Activated B cell treated with CpG ODN at 0.5 μM for 24 hours (primary cell): ENCODE data around the gene FBXW7. TPM values are rescaled to one million over a fixed set of nuclear protein-coding genes. Genes with fewer than 3 reads are reported as not detected.

Source experiments
- ATAC-seq: fragments of 200-7000 bp; cut with Tn5 transposase; one replicate; pipeline ENCODE4 v1.10.0; 2021; ENCODE audit warnings: low read depth, mild to moderate bottlenecking, moderate library complexity
- CTCF ChIA-PET: fragments of 350-600 bp; sonication (Branson Sonifier 250); formaldehyde crosslinking; loops from one replicate; lab custom pipeline; 2021; ENCODE audit warnings: antibody characterized with exemption; lab: Charles Lee
- POLR2A ChIA-PET: fragments of 350-600 bp; sonication (Branson Sonifier 250); formaldehyde crosslinking; loops from one replicate; lab custom pipeline; 2021; ENCODE audit warnings: antibody characterized with exemption; lab: Charles Lee
- DNase-seq: peaks from one replicate; pipeline ENCODE4 v3.0.0; 2022
- H3K27ac Mint-ChIP-seq: one replicate; pipeline ENCODE4 v1.8.0; 2020; ENCODE audit warnings: mixed read lengths
- H3K27me3 Mint-ChIP-seq: one replicate; pipeline ENCODE4 v1.8.0; 2021; ENCODE audit warnings: mixed read lengths
- H3K36me3 Mint-ChIP-seq: one replicate; pipeline ENCODE4 v1.8.0; 2021; ENCODE audit warnings: low read depth, mixed read lengths
- H3K4me1 Mint-ChIP-seq: one replicate; pipeline ENCODE4 v1.8.0; 2021; ENCODE audit warnings: mixed read lengths
- H3K4me3 Mint-ChIP-seq: one replicate; pipeline ENCODE4 v1.8.0; 2020; ENCODE audit warnings: mild to moderate bottlenecking, mixed read lengths
- H3K9me3 Mint-ChIP-seq: one replicate; pipeline ENCODE4 v1.8.0; 2020; ENCODE audit warnings: mixed read lengths
- CTCF ChIP-seq: fragments of 200-600 bp; IDR thresholded peaks from one replicate; pipeline ENCODE4 v1.8.0; 2022; ENCODE audit warnings: antibody characterized with exemption, mild to moderate bottlenecking
- intact Hi-C: fragments of 100-400 bp; cut with micrococcal nuclease; formaldehyde crosslinking; loops from one replicate; pipeline ENCODE4 v1.15.1; 2024
- total RNA-seq: library from RNA; stranded (reverse); gene quantifications from 2 replicates; pipeline ENCODE4 v1.2.3, GENCODE V29; 2022

The FBXW7 gene
- total RNA-seq, 1 donor from 2014 or later: 96.5 TPM

- Mint-ChIP-seq H3K4me3 (no peak overlapping the region), H3K4me1 (no peaks in the 10 kb centered on the region), H3K27ac (no peak overlapping the region), H3K27me3 (no peaks in the 10 kb centered on the region), H3K9me3 (no peaks in the 10 kb centered on the region), H3K36me3 (peaks cover 64% of the 10 kb centered on the region)
- ATAC-seq (no peak), DNase-seq (no peak)
- ChIA-PET POLR2A (no interaction called here), CTCF (no interaction called here)
- intact Hi-C loops: no loop called here
- no peak for TF ChIP-seq CTCF
These were observed 212.7 kb downstream of the FBXW7 start for GRCh38 chr4:152323221-152323620.

- no peak for TF ChIP-seq CTCF
- H3K27me3 Mint-ChIP-seq: no peaks in the 10 kb centered on the region
- DNase-seq (no peak), ATAC-seq (no peak)
- H3K4me3 Mint-ChIP-seq: no peak overlapping the region
- H3K27ac Mint-ChIP-seq: no peak overlapping the region
- no peaks in the 10 kb centered on the region for H3K9me3 Mint-ChIP-seq
- H3K4me1 Mint-ChIP-seq: no peaks in the 10 kb centered on the region
- ChIA-PET CTCF (no interaction called here), POLR2A (interaction anchor here (0.6 kb wide), 1 partner anchor 16 kb away, joined by 4 read pairs; no protein-coding TSS in a partner anchor)
- H3K36me3 Mint-ChIP-seq: peaks cover 60% of the 10 kb centered on the region
- intact Hi-C loops: no loop called here
These were observed 213.2 kb downstream of the FBXW7 start for GRCh38 chr4:152322656-152323055.

- Mint-ChIP-seq H3K27me3 (no peaks in the 10 kb centered on the region), H3K27ac (no peak overlapping the region), H3K9me3 (no peaks in the 10 kb centered on the region), H3K4me1 (no peaks in the 10 kb centered on the region), H3K4me3 (no peak overlapping the region), H3K36me3 (peaks cover 53% of the 10 kb centered on the region)
- POLR2A ChIA-PET: interaction anchor here (0.6 kb wide), 1 partner anchor 16 kb away, joined by 4 read pairs; no protein-coding TSS in a partner anchor
- no peak for TF ChIP-seq CTCF
- CTCF ChIA-PET: no interaction called here
- ATAC-seq (no peak), DNase-seq (no peak)
- intact Hi-C loops: no loop called here
These were observed 214.0 kb downstream of the FBXW7 start for GRCh38 chr4:152321923-152322322.

- H3K27ac Mint-ChIP-seq: no peak overlapping the region
- H3K27me3 Mint-ChIP-seq: no peaks in the 10 kb centered on the region
- no peak for TF ChIP-seq CTCF
- ChIA-PET CTCF (no interaction called here), POLR2A (no interaction called here)
- ATAC-seq (no peak), DNase-seq (no peak)
- no peak overlapping the region for H3K4me3 Mint-ChIP-seq
- intact Hi-C loops: no loop called here
- H3K4me1 Mint-ChIP-seq: no peaks in the 10 kb centered on the region
- no peaks in the 10 kb centered on the region for H3K9me3 Mint-ChIP-seq
- peaks cover 53% of the 10 kb centered on the region for H3K36me3 Mint-ChIP-seq
These were observed 214.5 kb downstream of the FBXW7 start for GRCh38 chr4:152321398-152321797.

GRCh38 chr4:152316969-152317368 is 218.9 kb downstream of the FBXW7 start:
- POLR2A ChIA-PET: interaction anchor here (0.8 kb wide), 1 partner anchor 78 kb away, joined by 7 read pairs; no protein-coding TSS in a partner anchor
- no peak for TF ChIP-seq CTCF
- CTCF ChIA-PET: no interaction called here
- Mint-ChIP-seq H3K9me3 (no peaks in the 10 kb centered on the region), H3K4me3 (no peak overlapping the region), H3K36me3 (peaks cover 14% of the 10 kb centered on the region), H3K27ac (no peak overlapping the region), H3K4me1 (no peaks in the 10 kb centered on the region), H3K27me3 (no peaks in the 10 kb centered on the region)
- DNase-seq: no peak
- no peak for ATAC-seq
- intact Hi-C loops: no loop called here
